ENCODE results near the gene PPP4C.

GRCh38 chr16:30104090-30104489 lies 28.3 kb downstream of the PPP4C start:
- TF ChIP-seq CTCF (IDR thresholded peaks at IDR 0.05) (no peak), POLR2A (IDR thresholded peaks at IDR 0.05) (no peak)
